Left lung (tissue), 10 donors: ENCODE results near the gene DYNLT3. TPM values are rescaled to one million over a fixed set of nuclear protein-coding genes. Genes with fewer than 3 reads are reported as not detected.

Source experiments
- ATAC-seq: fragments of 200-7000 bp; cut with Tn5 transposase; one replicate; pipeline ENCODE4 v1.9.1; 2020; ENCODE audit warnings: moderate library complexity
- DNase-seq, 4 donors: peaks; one replicate each; pipeline ENCODE4 v3.0.0-alpha.2; 2013 to 2020
- H3K27ac ChIP-seq, 2 donors: fragments of 200-600 bp; sonication (generic) in 1 of 2; one replicate each; pipeline versions ENCODE4 v1.5.0 to v1.8.0; 2020 to 2021
- H3K27me3 ChIP-seq, 2 donors: fragments of 200-600 bp; sonication (generic) in 1 of 2; one replicate each; pipeline versions ENCODE4 v1.5.0 to v1.8.0; 2020 to 2021
- H3K36me3 ChIP-seq, 2 donors: fragments of 200-600 bp; sonication (generic) in 1 of 2; one replicate each; pipeline versions ENCODE4 v1.5.0 to v1.8.0; 2020 to 2021
- H3K4me1 ChIP-seq, 2 donors: fragments of 200-600 bp; one replicate each; pipeline ENCODE4 v1.8.0; 2021
- H3K4me3 ChIP-seq, 2 donors: fragments of 200-600 bp; sonication (generic) in 1 of 2; one replicate each; pipeline versions ENCODE4 v1.5.0 to v1.8.0; 2020 to 2021; ENCODE audit warnings: mild to moderate bottlenecking in 1 of 2
- H3K9me3 ChIP-seq, 2 donors: fragments of 200-600 bp; sonication (generic) in 1 of 2; one replicate each; pipeline versions ENCODE4 v1.5.0 to v1.8.0; 2020 to 2021
- CTCF ChIP-seq, 2 donors: fragments of 200-600 bp; sonication (generic) in 1 of 2; IDR thresholded peaks; one replicate each; pipeline versions ENCODE4 v1.5.0 to v1.8.0; 2021; ENCODE audit warnings: antibody characterized with exemption in 2 of 2
- intact Hi-C, 2 donors: fragments of 100-400 bp; cut with DNase I; formaldehyde crosslinking; loops; one replicate each; pipeline versions ENCODE4 v1.11.2 to v1.14.2; 2022
- polyA plus RNA-seq, 6 donors: library from polyadenylated mRNA; unstranded; fragments of 120-200 nt; gene quantifications; one replicate each; pipeline ENCODE4 v1.2.1, GENCODE V29; 2013; ENCODE audit not compliant: insufficient read length in 6 of 6
- total RNA-seq, 2 donors: library from RNA; stranded (reverse); fragmentation: NEBNext Ultra II Directional; extraction: Animal tissue kit (Norgen Biotek cat#: 25700); gene quantifications; one replicate each; pipeline ENCODE4 v1.2.1, GENCODE V29; 2021
- donor health status: DM: no; HTN: yes; CAD: no.
- donor health status: DM: no; HTN: no; CAD: no.

DYNLT3 gene
- total and polyA plus RNA-seq, 8 donors: 25.9 to 37.9 (median 34.9) TPM

- Histone ChIP-seq H3K36me3 (no peaks in the 10 kb centered on the region), H3K9me3 (no peaks in the 10 kb centered on the region), H3K4me1 (no peaks in the 10 kb centered on the region), H3K27me3 (no peaks in the 10 kb centered on the region), H3K4me3 (no peak overlapping the region), H3K27ac (no peak overlapping the region)
- no peak for DNase-seq
- intact Hi-C loops: no loop called here
- ATAC-seq: no peak
- TF ChIP-seq CTCF (IDR thresholded peaks at IDR 0.05): no peak
Observed at GRCh38 chrX:37863728-37864127, 16.4 kb upstream of the DYNLT3 start.

GRCh38 chrX:37862851-37863250 is 15.5 kb upstream of the DYNLT3 start:
- intact Hi-C loops: no loop called here
- no peak for TF ChIP-seq CTCF (IDR thresholded peaks at IDR 0.05)
- Histone ChIP-seq H3K36me3 (no peaks in the 10 kb centered on the region), H3K27me3 (no peaks in the 10 kb centered on the region), H3K9me3 (no peaks in the 10 kb centered on the region), H3K4me3 (no peak overlapping the region), H3K4me1 (no peaks in the 10 kb centered on the region), H3K27ac (no peak overlapping the region)
- DNase-seq (no peak), ATAC-seq (no peak)

GRCh38 chrX:37860721-37861120 is 13.3 kb upstream of the DYNLT3 start:
- DNase-seq: no peak
- Histone ChIP-seq H3K36me3 (no peaks in the 10 kb centered on the region), H3K4me1 (no peaks in the 10 kb centered on the region), H3K9me3 (no peaks in the 10 kb centered on the region), H3K4me3 (no peak overlapping the region), H3K27ac (no peak overlapping the region), H3K27me3 (no peaks in the 10 kb centered on the region)
- intact Hi-C loops: no loop called here
- no peak for TF ChIP-seq CTCF (IDR thresholded peaks at IDR 0.05)
- no peak for ATAC-seq

GRCh38 chrX:37854748-37855147 is 7.4 kb upstream of the DYNLT3 start:
- H3K4me3 ChIP-seq: no peak overlapping the region
- H3K4me1 ChIP-seq: no peaks in the 10 kb centered on the region
- no peak for ATAC-seq
- no peaks in the 10 kb centered on the region for H3K27me3 ChIP-seq
- no peak for DNase-seq
- no peaks in the 10 kb centered on the region for H3K36me3 ChIP-seq
- H3K9me3 ChIP-seq: no peaks in the 10 kb centered on the region
- no peak overlapping the region for H3K27ac ChIP-seq
- intact Hi-C loops: no loop called here
- TF ChIP-seq CTCF (IDR thresholded peaks at IDR 0.05): no peak

GRCh38 chrX:37854148-37854547 is 6.8 kb upstream of the DYNLT3 start:
- no peaks in the 10 kb centered on the region for H3K36me3 ChIP-seq
- ATAC-seq (no peak), DNase-seq (no peak)
- no peaks in the 10 kb centered on the region for H3K27me3 ChIP-seq
- no peak overlapping the region for H3K4me3 ChIP-seq
- intact Hi-C loops: no loop called here
- no peaks in the 10 kb centered on the region for H3K9me3 ChIP-seq
- no peak for TF ChIP-seq CTCF (IDR thresholded peaks at IDR 0.05)
- no peak overlapping the region for H3K27ac ChIP-seq
- no peaks in the 10 kb centered on the region for H3K4me1 ChIP-seq
